HG03108 (cell line): Measurements from ENCODE around the gene MBTPS2.

Experiments used
- ATAC-seq: cut with Tn5 transposase; IDR thresholded peaks from one replicate; pipeline ENCODE4 v1.9.1; 2021; ENCODE audit warnings: moderate library complexity; ENCODE audit not compliant: unreplicated experiment

Gene MBTPS2

GRCh38 chrX:21932292-21933002 lies 93.0 kb downstream of the MBTPS2 start:
- ATAC-seq: no peak

DNA sequence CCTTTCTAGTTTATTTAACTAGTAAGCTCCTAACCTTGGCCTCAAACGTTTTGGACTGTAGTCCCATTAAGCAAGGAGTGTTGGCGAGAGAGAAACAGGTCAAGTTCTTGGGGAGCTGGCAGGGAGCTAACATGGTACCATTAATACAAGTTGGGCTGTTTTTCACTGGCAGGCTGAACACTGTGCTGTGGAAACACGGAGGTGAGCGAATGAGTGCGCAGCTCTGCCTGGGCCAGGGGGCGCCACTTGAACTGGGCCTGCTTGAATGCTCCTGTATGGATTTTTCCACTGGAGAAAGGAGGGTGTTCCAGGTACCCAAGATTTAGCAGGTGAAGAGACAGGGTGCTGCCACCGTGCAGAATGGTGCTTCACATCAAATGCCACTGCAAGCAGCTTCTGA lies 93.7 kb downstream of the MBTPS2 start:
- ATAC-seq: no peak

DNA sequence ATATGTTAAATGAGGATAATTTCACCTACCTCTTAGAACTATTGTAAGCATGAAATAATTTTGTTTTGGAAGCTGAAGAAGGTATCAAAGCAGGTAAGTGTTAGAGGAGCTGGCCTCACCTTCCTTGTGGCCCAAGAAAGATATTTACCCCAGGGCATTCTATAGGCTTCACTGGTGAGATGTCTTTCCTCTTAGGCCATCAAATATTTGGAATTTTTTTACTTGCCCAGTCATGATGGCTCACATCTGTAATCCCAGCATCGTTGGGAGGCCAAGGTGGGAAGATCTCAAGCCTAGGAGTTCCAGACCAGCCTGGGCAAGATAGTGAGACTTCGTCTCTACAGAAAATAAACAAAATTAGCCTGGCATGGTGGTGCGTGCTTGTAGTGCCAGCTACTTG lies 95.0 kb downstream of the MBTPS2 start:
- ATAC-seq: no peak
